ENCODE measurements around the gene PIGV. TPM values are rescaled to one million over a fixed set of nuclear protein-coding genes. Genes with fewer than 3 reads are reported as not detected.

Gene PIGV
- total RNA-seq, 2 experiments from 2014 or later = 27.3 to 31.6 TPM

DNA sequence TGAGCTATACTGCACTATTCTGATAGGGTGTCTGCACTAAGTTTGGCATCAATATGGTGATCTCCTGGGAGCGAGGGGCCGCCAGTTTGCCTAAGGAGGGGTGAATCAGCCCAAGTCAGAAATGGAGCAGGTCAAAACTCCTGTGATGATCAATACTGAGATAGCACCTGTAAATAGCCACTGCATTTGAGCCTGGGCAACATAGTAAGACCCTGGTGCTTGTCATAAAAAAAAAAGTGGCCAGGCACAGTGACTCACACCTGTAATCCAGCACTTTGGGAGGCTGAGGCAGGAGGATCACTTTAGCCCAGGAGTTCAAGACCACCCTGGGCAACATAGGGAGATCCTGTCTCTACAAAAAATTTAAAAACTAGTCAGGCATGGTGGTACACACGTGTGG, 27.1 kb downstream of the PIGV start:
- POLR2A ChIA-PET = no interaction called here
- CTCF ChIA-PET = interaction anchor here (1.0 kb wide), 1 partner anchor 26 kb away, joined by 3 read pairs; no protein-coding TSS in a partner anchor

DNA sequence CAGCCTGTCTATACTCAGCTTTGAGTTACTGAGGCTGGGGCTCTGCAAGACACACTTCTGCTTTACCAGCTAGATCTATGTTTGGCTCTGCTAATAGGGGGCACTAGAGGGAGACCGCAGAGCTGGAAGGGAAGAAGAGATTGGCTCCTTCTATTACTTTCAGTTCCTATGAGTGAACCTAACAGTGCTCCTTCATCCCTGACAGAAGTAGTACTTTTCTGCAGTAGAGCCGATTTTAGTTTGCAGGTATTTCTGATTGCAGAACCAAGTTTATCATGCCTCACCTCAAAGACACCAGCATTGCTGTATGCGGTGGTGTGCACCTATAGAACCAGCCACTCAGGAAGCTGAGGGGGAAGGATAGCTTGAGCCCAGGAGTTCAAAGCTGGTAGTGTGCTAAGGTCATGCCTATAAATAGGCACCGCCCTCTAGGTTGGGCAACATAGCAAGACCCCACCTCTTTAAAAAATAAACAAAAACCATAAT, 33.1 kb downstream of the PIGV start:
- POLR2A ChIA-PET = interaction anchor here (0.7 to 0.9 kb wide), 3 partner anchors 30 to 122 kb away, joined by 3 to 5 read pairs (median 4); no protein-coding TSS in a partner anchor
- CTCF ChIA-PET = interaction anchor here (0.9 to 2.6 kb wide), 7 partner anchors 10 to 219 kb away, joined by 3 to 14 read pairs (median 4); no protein-coding TSS in a partner anchor

DNA sequence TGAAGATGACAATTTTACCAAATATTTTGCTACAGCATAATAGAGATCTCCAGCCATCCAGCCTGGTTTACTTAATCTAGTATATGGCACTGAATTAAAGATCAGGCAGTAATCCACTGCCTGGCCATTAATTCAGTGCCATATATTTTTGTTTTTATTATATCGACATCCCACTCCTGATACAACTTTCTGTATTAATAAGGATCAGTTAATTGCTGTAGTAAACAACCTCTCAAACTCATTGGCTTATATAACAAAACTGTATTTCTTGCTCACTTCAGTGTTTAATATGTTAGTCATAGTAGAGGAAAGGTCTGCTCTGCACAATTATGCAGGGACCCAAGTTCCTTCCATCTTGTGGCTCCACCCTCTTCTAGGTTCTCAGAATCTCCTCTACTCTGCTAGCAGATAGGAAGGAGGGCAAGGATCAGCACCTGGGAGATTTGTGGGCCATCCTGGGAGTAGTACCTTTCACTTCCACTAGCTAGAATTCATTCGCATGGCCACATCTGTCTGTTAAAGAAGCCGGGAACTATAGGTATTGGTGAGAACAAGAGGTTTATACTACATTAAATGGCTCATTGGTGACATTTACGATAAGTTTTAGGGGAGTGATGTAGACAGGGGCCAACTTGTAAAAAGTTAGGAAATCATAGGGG, 35.1 kb downstream of the PIGV start:
- CTCF ChIA-PET = interaction anchor here (0.9 to 1.3 kb wide), 2 partner anchors 12 to 221 kb away, joined by 4 to 6 read pairs; no protein-coding TSS in a partner anchor
- POLR2A ChIA-PET = no interaction called here

DNA sequence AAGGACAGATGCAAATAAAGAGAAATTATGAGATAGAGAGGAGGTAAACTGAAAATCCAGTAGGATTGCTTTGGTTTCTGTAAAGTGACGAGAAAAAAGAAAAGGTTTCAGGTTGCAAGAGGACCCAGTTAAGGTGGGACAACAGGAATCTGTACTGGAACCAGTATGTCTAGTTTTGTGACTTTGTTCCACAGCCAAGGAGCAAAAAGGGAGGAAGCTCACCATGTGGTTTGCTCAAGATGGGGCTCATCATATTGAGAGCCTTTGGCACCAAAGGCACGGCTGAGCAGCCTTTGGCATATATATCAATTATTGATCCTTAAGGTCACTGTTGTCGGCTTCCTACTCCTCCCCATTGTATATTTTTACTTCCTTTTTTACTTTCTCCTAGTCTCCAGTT, 37.0 kb downstream of the PIGV start:
- ChIA-PET POLR2A (no interaction called here), CTCF (interaction anchor here (1.2 to 1.5 kb wide), 3 partner anchors 12 to 241 kb away, joined by 3 read pairs; no protein-coding TSS in a partner anchor)

DNA sequence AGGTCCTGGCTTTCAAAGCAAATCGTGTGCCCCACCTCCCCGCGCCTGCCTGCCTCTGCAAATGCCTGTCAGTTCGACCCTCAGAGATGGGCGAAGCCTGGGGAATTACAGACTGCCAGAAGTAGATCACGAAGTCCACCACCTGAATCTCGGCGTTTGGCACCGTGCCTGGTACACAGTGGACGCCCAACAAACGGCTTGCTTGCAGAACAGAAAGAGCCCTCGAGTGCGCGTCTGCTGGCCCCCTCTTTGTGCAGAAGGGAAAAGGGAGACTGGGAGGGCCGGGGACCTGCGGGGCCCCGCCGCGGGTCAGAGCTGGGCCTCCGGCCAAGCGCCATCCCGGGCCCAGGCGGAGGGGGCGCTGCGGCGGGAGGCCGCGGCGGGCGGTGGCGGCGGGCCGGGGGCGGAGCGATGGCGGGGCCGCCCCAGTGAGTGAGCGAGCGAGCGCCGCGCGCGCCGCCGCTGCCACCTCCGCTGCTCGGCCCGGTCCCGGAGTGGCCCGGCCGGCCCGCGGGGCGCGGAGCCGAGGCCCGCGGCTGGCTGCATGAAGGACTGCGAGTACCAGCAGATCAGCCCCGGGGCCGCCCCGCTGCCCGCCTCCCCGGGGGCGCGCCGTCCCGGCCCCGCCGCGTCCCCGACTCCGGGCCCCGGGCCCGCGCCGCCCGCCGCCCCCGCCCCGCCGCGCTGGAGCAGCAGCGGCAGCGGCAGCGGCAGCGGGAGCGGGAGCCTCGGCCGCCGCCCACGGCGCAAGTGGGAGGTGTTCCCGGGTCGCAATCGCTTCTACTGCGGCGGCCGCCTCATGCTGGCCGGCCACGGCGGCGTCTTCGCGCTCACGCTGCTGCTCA, 38.7 kb downstream of the PIGV start, which contains the start of gene ZDHHC18:
Gene ZDHHC18 (plus strand): TSS at position 428 of the 845 bp plus-strand sequence. CDS start 117 bp downstream, at position 545.
- CTCF ChIA-PET = interaction anchor here (1.0 to 1.2 kb wide), 2 partner anchors 16 to 38 kb away, joined by 3 to 4 read pairs; no protein-coding TSS in a partner anchor
- POLR2A ChIA-PET = no interaction called here

DNA sequence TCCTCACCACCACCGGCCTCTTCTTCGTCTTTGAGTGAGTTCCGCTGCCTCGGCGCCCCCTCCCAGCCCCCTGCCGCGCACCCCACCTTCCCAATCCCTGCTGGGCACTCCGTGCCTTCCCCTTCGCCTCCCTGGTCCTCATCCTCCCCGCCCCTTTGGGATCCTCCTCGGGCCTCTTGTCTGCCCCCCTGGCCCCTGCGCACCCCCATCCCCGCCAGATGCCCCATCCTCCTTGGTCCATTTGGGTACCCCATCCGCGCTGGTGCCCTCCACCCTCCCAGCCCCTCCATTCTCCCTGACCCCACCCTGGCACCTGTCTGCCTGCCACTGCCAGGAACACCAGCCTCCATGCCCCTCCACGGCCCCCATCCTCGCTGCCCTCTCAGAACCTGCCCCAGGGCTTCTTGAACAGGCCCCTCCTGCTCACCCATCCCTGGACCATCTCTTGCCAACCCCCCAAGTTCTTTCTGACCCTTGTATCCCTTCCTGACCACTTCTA, 39.4 kb downstream of the PIGV start:
- ChIA-PET POLR2A (no interaction called here), CTCF (interaction anchor here (1.5 kb wide), 1 partner anchor 225 kb away, joined by 3 read pairs; no protein-coding TSS in a partner anchor)

DNA sequence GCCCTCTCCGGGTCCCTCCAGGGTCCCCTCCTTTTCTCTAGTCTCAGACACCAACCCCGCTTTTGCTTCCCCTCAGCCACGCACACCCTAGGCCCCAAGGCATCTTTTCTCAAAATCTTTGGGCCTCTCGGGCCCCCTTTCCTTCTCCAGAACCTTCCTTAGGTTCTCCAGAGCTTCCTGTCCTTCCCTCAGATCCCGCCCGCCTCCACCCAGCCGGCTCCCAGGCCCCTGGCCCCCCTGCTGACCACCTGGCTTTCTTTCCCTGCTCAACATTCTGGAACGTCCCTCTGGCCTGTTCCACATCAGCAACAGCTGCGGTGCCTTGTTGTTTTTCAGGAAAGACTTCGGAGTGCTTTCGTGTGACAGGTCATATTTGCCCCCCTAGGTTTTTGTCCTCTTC, 39.9 kb downstream of the PIGV start:
- POLR2A ChIA-PET = interaction anchor here (1.1 kb wide), 1 partner anchor 12 kb away, joined by 3 read pairs; no protein-coding TSS in a partner anchor
- CTCF ChIA-PET = interaction anchor here (1.2 to 3.5 kb wide), 3 partner anchors 11 to 225 kb away, joined by 3 to 14 read pairs (median 4); no protein-coding TSS in a partner anchor

DNA sequence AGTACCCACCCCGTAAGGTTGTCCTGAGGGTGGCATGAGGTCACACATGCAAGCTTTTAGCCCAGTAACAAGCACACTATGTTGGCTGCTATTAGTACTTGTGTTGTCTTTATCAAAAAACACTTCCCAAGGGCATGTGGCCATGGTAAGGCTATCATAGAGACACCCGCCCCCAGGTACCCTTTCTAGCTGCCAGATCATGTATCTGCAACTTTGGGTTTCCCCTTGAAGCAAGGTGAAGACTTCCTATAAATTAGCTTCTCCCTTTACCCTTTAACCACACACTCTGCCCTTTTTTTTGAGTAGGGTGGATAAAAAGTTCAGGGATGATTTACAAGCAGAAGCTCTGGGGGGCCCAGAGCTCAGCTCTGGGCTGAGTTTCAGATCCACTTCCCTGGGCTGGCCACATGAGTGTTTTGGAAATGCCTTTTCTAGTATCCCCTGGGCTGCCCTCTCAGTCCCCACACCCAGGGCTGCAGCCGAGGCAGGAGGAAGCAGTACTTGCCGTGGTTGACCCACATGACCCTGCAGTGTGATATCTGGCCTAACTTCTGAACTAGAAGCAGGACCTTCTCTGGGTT, 40.8 kb downstream of the PIGV start:
- CTCF ChIA-PET = interaction anchor here (0.6 to 3.5 kb wide), 5 partner anchors 11 to 248 kb away, joined by 3 to 14 read pairs (median 4); no protein-coding TSS in a partner anchor
- POLR2A ChIA-PET = interaction anchor here (0.5 to 1.1 kb wide), 2 partner anchors 11 to 1433 kb away, joined by 3 to 5 read pairs; no protein-coding TSS in a partner anchor

DNA sequence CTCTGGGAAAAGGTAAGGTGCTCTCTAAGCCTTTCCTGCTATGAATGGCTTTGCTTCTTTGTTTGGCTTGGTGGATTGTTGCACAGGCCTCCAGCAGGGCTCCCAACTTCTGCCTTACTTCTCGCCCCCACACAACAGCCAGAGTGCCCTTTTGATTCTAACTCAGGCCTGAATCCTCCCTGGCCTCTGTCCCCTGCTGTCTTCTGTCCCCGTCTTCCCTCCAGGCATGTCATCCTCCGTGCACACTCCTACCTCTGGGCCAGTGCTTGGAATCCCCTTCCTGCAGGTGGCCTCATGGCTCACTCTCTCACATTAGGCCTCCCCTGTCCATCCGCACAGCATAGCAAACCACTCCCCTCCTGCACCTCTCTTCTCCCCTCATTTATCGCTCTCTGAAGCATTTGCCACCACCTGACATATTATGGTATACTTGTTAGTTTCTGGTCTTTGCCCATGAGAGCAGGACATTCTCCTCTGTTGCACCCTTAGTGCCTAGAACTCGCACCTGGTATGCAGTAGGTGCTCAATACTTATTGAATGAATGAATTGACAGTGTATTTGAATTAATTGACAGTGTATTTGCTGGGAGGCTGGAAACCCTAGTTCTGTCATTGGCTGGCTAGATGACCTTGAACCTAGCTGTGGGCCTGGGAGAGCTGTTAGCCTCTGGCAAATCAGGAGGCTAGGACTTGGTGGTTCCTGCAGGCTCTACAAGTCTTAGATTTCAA, 41.6 kb downstream of the PIGV start:
- CTCF ChIA-PET = interaction anchor here (0.8 to 3.5 kb wide), 3 partner anchors 18 to 36 kb away, joined by 3 to 14 read pairs (median 5); no protein-coding TSS in a partner anchor
- POLR2A ChIA-PET = no interaction called here

DNA sequence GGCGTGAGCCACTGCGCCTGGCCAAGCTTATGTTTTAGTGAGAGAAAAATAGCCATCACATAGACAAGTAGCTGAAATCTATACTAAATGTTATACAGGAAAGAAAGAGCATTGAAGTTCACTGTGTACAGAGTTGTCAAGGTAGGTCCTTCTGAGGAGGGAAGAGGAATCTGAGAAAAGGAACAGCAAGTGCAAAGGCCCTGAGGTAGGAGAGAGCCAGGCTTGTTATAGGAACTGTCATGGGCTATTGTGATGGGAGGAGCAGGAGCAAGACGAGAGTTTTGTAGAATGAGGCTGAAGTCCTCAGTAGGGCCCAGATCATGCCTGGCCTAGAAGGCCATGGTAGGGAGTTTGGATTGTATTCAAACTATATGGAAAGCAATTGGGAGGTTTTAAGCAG, 43.3 kb downstream of the PIGV start:
- CTCF ChIA-PET = interaction anchor here (0.6 to 4.1 kb wide), 5 partner anchors 10 to 454 kb away, joined by 3 to 14 read pairs (median 3); no protein-coding TSS in a partner anchor
- POLR2A ChIA-PET = no interaction called here

DNA sequence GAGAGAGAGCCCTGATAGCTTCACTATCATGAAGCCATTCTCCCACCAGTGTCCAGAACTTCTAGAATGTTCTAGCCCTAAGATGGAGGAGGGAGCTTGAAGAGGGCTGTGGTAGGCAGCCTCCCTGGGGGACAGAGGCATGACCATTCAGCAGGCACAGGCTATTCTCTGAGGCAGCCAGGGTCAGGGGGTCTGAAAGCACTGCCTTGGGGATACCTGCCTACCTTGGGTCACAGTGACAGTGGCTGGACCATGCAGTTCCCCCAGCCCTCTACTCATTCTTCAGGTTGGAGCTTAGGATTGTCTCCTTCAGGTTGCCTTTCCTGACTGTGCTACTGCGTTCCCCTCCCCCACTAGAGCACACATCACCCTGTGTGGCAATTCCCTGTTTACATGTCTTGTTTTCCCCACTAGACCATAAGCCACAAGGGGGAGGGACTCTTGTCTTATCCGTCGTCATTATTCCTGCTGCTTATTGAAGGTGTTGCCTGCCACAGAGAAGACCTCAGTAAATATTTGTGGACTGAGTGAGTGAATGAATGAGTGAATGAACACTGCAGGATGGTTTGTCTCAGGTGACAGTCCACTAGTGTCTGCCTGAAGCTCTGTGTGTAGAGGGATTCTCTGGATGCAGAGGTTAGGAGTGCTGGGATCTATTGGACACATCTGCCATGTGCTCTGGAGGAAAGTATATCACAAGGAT, 43.9 kb downstream of the PIGV start:
- ChIA-PET POLR2A (no interaction called here), CTCF (interaction anchor here (0.6 to 4.1 kb wide), 6 partner anchors 11 to 453 kb away, joined by 3 to 13 read pairs (median 3); no protein-coding TSS in a partner anchor)

DNA sequence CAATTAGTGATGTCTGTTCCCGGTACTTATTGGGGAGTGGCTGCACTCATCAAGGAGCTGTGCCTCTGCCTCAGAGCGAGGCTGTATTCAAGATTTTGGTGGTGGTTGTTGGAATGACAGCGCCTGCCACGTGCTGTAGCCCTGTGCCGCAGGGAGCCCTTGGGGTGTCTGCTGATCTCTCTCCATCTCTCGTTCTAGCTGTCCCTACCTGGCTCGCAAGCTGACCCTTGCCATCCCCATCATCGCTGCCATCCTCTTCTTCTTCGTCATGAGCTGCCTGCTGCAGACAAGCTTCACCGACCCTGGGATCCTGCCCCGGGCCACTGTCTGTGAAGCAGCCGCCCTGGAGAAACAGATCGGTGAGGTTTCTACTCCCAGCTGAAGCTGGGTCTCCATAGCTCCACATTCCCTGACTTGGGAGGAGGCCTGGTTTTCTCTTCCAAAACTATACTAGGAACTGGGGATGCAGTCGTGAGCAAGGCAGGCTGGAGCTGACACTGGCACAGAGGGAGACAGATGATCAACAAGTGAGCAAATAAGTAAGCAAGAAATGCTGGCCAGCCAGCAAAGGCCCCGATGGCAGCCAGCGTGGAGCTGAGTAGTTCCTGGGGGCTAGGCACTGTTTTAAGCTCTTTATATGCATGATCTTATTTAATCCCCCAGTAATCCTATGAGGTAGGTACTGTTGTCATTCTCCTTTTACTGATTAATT, 44.7 kb downstream of the PIGV start:
- CTCF ChIA-PET = interaction anchor here (0.6 to 4.1 kb wide), 5 partner anchors 11 to 43 kb away, joined by 3 to 13 read pairs (median 5); no protein-coding TSS in a partner anchor
- POLR2A ChIA-PET = no interaction called here

DNA sequence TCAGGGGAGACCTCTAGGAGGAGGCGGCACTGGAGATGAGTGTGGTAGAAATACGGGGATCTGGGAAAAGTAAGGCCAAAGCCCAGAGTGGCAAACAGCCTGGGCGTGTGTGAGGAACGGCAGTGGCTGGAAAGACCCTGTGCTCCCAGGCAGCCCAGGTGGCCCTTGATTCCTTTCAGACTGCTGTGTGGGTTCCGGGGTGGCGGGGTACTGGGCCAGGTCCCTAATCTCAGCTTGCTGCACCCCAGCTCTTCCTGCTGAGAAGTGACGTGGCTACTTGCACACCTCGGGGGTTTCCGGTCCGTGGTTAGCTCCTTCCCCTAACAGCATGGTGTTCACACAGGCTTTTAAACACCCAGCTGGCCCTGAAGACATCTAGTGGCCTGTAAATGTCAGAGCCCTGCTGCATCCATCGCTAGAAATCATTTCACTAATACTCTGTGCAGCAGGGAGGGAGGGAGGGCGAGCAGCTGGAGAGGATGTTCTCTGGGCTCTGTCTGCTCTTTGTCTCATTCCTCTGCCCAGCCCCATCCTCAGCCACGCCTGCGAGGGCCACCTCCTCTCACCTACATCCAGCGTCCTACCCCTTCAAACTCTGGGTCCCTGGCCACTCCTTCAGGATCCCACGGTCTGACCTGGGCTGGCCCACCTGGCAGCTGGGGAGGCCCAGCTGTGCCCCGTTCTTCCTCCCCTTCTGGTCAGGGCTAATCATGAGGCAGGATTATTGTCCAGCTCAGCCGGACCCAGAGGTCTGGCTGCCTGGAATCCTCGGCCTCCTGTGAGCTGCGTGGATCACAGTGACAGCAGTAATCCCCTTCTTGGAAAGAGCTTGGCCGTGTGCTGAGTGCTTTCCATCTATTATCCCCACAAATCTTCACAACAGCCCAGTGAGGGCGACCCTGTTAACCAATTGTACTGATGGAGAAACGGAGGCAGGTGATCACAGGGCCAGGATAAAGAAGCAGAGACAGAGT, 46.0 kb downstream of the PIGV start:
- ChIA-PET CTCF (interaction anchor here (0.9 to 4.1 kb wide), 8 partner anchors 13 to 250 kb away, joined by 3 to 13 read pairs (median 3); no protein-coding TSS in a partner anchor), POLR2A (interaction anchor here (0.6 to 1.4 kb wide), 3 partner anchors 29 to 136 kb away, joined by 3 read pairs; partner anchors contain the start of gene SFN)

DNA sequence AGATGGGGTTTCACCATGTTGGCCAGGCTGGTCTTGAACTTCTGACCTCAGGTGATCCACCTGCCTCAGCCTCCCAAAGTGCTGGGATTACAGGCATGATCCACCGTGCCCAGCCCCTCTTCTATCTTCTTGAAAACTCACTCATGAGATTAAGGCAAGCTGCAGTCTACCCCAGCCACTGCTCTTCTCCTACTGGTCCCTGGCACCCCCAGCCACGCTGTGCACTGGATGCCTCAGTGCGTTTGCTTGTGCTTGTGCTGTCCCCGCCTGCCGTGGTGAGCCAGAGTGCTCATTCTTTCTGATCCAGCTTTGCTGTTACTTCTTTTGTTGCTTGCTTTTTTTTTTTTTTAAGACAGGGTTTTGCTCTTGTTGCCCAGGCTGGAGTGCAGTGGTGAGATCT, 49.9 kb downstream of the PIGV start:
- ChIA-PET POLR2A (interaction anchor here (0.5 to 2.4 kb wide), 2 partner anchors 10 to 28 kb away, joined by 3 to 13 read pairs; no protein-coding TSS in a partner anchor), CTCF (interaction anchor here (0.7 to 1.8 kb wide), 3 partner anchors 11 to 239 kb away, joined by 3 to 8 read pairs (median 6); no protein-coding TSS in a partner anchor)

Measured in activated CD8-positive, alpha-beta memory T cell treated with anti-CD3 and anti-CD28 coated beads for 36 hours (primary cell).